Measurements from ENCODE around the gene LNX2. TPM values are rescaled to one million over a fixed set of nuclear protein-coding genes. Genes with fewer than 3 reads are reported as not detected.
"Not testable (repeated sequence)": the region's sequence is repeated elsewhere in the genome, so short reads cannot be mapped to it uniquely, and the experiment has no call there.

Gene LNX2
- total RNA-seq, 2 experiments from 2014 or later: 4.5 to 4.6 TPM

GRCh38 chr13:27631156-27631555 lies 10.8 kb upstream of the LNX2 start:
- no peak for TF ChIP-seq CTCF (IDR thresholded peaks at IDR 0.05)
- POLR2A ChIA-PET: interaction anchor here (1.5 to 2.5 kb wide), 2 partner anchors 9 to 11 kb away, joined by 4 to 12 read pairs; partner anchors contain the start of genes LNX2 and POLR1D
- intact Hi-C loops (cut with micrococcal nuclease): no loop called here
- Mint-ChIP-seq H3K4me3 (no peak overlapping the region), H3K9me3 (no peaks in the 10 kb centered on the region), H3K27ac (peak overlapping the region; percentile 8), H3K4me1 (ENCODE audit: low read depth) (peaks cover 56% of the 10 kb centered on the region), H3K36me3 (ENCODE audit: low read depth) (peaks cover 55% of the 10 kb centered on the region), H3K27me3 (no peaks in the 10 kb centered on the region)
- CTCF ChIA-PET: interaction anchor here (1.9 kb wide), 1 partner anchor 257 kb away, joined by 4 read pairs; no protein-coding TSS in a partner anchor
- ATAC-seq: no peak
- no peak for DNase-seq

GRCh38 chr13:27628766-27629165 lies 8.4 kb upstream of the LNX2 start:
- CTCF ChIA-PET, H3K27me3 Mint-ChIP-seq, H3K9me3 Mint-ChIP-seq, DNase-seq, H3K4me3 Mint-ChIP-seq, POLR2A ChIA-PET, H3K27ac Mint-ChIP-seq, ATAC-seq: not testable (repeated sequence)
- intact Hi-C loops (cut with micrococcal nuclease): loop anchor here (10.0 kb wide), 2 partner anchors 174 to 204 kb away; partner anchors contain the start of genes GTF3A and MTIF3
- Mint-ChIP-seq H3K36me3 (ENCODE audit: low read depth) (peaks cover 74% of the 10 kb centered on the region), H3K4me1 (ENCODE audit: low read depth) (peaks cover 63% of the 10 kb centered on the region)

- ChIA-PET CTCF (interaction anchor here (0.7 kb wide), 1 partner anchor 242 kb away, joined by 3 read pairs; no protein-coding TSS in a partner anchor), POLR2A (interaction anchor here (0.7 kb wide), 1 partner anchor 12 kb away, joined by 3 read pairs; no protein-coding TSS in a partner anchor)
- intact Hi-C loops (cut with micrococcal nuclease): loop anchor here (10.0 kb wide), 2 partner anchors 173 to 203 kb away; partner anchors contain the start of genes GTF3A and MTIF3
- Mint-ChIP-seq H3K27ac (no peak overlapping the region), H3K4me3 (no peak overlapping the region), H3K9me3 (no peaks in the 10 kb centered on the region), H3K27me3 (no peaks in the 10 kb centered on the region), H3K36me3 (ENCODE audit: low read depth) (peaks cover 81% of the 10 kb centered on the region), H3K4me1 (ENCODE audit: low read depth) (peaks cover 70% of the 10 kb centered on the region)
- DNase-seq (no peak), ATAC-seq (no peak)
- TF ChIP-seq CTCF (IDR thresholded peaks at IDR 0.05): no peak
These were observed 7.8 kb upstream of the LNX2 start for GRCh38 chr13:27628081-27628480.

GRCh38 chr13:27627380-27627779 lies 7.1 kb upstream of the LNX2 start:
- Mint-ChIP-seq H3K36me3 (ENCODE audit: low read depth) (peaks cover 81% of the 10 kb centered on the region), H3K27ac (no peak overlapping the region), H3K4me1 (ENCODE audit: low read depth) (peaks cover 74% of the 10 kb centered on the region), H3K9me3 (no peaks in the 10 kb centered on the region), H3K4me3 (no peak overlapping the region), H3K27me3 (no peaks in the 10 kb centered on the region)
- no peak for TF ChIP-seq CTCF (IDR thresholded peaks at IDR 0.05)
- ChIA-PET CTCF (no interaction called here), POLR2A (no interaction called here)
- DNase-seq (no peak), ATAC-seq (no peak)
- intact Hi-C loops (cut with micrococcal nuclease): loop anchor here (10.0 kb wide), 2 partner anchors 173 to 203 kb away; partner anchors contain the start of genes GTF3A and MTIF3

GRCh38 chr13:27625839-27626238 lies 5.5 kb upstream of the LNX2 start:
- no peaks in the 10 kb centered on the region for H3K9me3 Mint-ChIP-seq
- H3K36me3 Mint-ChIP-seq (ENCODE audit: low read depth): peaks cover 67% of the 10 kb centered on the region
- H3K4me1 Mint-ChIP-seq (ENCODE audit: low read depth): peaks cover 63% of the 10 kb centered on the region
- TF ChIP-seq CTCF (IDR thresholded peaks at IDR 0.05): no peak
- ChIA-PET CTCF (interaction anchor here (1.1 kb wide), 1 partner anchor 201 kb away, joined by 3 read pairs; no protein-coding TSS in a partner anchor), POLR2A (no interaction called here)
- no peak overlapping the region for H3K27ac Mint-ChIP-seq
- H3K4me3 Mint-ChIP-seq: no peak overlapping the region
- intact Hi-C loops (cut with micrococcal nuclease): loop anchor here (10.0 kb wide), 2 partner anchors 171 to 201 kb away; partner anchors contain the start of genes GTF3A and MTIF3
- H3K27me3 Mint-ChIP-seq: no peaks in the 10 kb centered on the region
- no peak for ATAC-seq
- DNase-seq: no peak
